Esophagus muscularis mucosa (tissue), 3 donors: ENCODE results near the gene ASIC1.

ENCODE experiments used
- POLR2A ChIP-seq: fragments of 450-650 bp; IDR thresholded peaks from one replicate; pipeline ENCODE4 v1.6.1; 2017; ENCODE audit warnings: antibody characterized with exemption, moderate library complexity, mild to moderate bottlenecking, low read depth
- TF ChIP-seq, protein P1 (sequence below), 3 experiments: fragments of 200-600 bp in 2 of 3; fragments of 450-650 bp in 1 of 3; sonication (generic) in 2 of 3; IDR thresholded peaks; one replicate each; pipeline ENCODE4 v1.5.1; 2017 to 2019; ENCODE audit warnings: antibody characterized with exemption in 3 of 3, mild to moderate bottlenecking in 2 of 3, moderate library complexity in 1 of 3

GRCh38 chr12:50070314-50071060 lies 13.1 kb downstream of the ASIC1 start:
- TF ChIP-seq, protein P1, sequence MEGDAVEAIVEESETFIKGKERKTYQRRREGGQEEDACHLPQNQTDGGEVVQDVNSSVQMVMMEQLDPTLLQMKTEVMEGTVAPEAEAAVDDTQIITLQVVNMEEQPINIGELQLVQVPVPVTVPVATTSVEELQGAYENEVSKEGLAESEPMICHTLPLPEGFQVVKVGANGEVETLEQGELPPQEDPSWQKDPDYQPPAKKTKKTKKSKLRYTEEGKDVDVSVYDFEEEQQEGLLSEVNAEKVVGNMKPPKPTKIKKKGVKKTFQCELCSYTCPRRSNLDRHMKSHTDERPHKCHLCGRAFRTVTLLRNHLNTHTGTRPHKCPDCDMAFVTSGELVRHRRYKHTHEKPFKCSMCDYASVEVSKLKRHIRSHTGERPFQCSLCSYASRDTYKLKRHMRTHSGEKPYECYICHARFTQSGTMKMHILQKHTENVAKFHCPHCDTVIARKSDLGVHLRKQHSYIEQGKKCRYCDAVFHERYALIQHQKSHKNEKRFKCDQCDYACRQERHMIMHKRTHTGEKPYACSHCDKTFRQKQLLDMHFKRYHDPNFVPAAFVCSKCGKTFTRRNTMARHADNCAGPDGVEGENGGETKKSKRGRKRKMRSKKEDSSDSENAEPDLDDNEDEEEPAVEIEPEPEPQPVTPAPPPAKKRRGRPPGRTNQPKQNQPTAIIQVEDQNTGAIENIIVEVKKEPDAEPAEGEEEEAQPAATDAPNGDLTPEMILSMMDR (IDR thresholded peaks at IDR 0.05), result peak; percentile 89 to 97 (median 96)
- TF ChIP-seq POLR2A, result no peak
